M059J (cell line): ENCODE measurements around the gene ATRN. TPM values are rescaled to one million over a fixed set of nuclear protein-coding genes. Genes with fewer than 3 reads are reported as not detected.
"Not testable (repeated sequence)": the region's sequence is repeated elsewhere in the genome, so short reads cannot be mapped to it uniquely, and the experiment has no call there.

Experiments
- DNase-seq: peaks from one replicate; pipeline ENCODE4 v3.0.0-alpha.2; 2012; ENCODE audit warnings: low read depth
- total RNA-seq: library from RNA; depleted of rRNA; stranded (reverse); fragments of >200 nt; shearing (Covaris generic); gene quantifications from 2 replicates; pipeline ENCODE4 v1.2.3, GENCODE V29; 2014

ATRN gene
- total RNA-seq, 1 experiment from 2014 or later: 33.7 TPM

DNA sequence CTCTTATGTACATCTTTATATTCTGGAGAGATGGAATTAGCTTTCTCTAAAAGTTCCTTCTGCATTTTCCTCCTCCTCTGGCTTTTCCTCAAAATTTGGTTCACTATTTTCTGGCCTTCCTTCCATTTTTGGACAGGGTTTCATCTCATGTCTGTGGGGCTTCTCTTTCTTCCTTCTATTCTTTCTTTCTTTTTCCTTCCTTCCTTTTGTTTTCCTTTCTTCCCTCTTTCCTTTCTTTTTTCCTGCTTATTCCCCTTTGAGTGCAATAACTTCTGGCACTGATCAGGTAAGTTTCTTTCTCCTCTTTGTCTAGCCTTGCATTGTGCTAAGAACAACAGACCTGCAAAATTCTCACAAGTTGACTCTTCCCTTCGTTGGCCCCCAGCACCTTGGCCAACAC is 5.5 kb upstream of the ATRN start:
- no peak for DNase-seq

DNA sequence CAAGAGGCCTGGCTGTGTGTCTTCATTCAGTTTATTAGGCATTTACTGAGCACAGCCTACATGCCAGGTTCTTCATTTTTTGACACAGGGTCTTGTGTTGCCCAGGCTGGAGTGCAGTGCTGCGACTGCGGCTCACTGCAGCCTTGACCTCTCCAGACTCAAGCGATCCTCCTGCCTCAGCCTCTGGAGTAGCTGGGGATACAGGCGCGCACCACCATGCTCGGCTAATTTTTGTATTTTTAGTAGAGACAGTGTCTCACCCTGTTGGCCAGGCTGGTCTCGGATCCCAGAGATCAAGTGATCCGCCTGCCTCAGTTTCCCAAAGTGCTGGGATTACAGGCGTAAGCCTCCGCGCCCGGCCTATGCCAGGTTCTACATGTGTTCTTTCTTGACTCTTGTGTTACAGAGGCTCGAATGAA is 601 bp upstream of the ATRN start:
- no peak for DNase-seq

DNA sequence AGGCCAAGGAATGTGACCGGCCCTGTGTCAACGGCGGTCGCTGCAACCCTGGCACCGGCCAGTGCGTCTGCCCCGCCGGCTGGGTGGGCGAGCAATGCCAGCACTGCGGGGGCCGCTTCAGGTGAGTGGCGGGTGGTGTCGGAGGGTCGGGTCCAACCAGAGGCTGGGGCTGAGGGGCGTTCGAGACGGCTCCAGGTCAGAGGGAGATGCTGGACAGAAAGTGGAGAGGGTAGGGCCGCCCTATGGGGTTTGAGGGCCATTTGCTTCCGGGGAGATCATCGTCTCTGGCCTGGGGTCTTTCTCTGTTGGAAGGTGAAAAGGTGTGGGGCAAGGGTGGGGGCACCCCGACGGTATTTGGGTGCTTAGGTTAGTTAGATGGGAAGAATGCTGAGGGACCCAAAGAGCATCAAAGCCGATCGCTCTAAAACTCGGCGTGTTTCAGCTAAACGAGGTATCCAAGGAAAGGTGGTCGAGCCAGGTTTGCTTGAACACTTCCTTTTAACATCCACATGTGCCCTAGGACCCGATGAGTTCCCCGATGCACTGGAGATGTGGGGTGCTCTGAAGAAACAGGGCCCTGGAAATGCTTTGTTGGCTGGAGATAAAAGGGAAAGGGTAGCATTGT is 691 bp downstream of the ATRN start:
- no peak for DNase-seq

DNA sequence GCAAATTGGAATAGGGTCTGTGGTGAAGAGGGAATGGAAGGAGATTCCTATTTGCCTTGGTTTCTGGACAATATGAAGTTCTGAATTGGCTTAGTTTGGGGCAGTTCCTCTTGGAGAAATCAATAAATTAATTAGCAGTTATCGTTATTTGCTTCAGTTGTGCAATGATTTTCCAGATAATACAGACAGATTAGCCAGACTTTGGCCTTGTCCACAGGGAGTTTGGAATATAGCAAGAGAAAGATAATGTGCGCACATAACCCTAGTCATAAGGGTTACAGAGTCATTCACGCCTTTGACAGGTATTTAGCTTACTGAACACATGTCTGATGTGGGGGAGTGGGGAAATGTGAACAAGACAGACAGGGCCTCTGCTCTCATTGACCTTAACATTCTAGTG is 1.3 kb downstream of the ATRN start:
- no peak for DNase-seq

DNA sequence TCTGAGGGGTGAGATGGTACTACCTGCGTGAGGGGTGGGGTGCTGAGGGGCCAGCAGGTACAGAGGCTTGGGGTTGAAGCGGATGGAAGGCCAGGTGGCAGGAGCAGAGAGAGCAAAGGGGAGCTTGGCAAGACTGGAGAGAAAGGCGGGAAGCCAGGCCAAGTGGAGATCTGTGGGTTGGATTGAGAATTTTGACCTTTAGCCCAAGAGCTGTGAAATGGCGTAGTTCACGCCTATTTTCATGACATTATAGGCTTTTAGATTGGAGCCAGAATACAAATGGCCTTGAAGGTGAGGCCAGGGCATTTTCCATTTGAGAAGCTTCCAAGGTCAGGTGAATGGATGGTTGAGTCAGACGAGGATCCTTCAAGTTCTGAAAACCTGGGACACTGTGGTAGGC is 2.5 kb downstream of the ATRN start:
- DNase-seq: no peak

DNA sequence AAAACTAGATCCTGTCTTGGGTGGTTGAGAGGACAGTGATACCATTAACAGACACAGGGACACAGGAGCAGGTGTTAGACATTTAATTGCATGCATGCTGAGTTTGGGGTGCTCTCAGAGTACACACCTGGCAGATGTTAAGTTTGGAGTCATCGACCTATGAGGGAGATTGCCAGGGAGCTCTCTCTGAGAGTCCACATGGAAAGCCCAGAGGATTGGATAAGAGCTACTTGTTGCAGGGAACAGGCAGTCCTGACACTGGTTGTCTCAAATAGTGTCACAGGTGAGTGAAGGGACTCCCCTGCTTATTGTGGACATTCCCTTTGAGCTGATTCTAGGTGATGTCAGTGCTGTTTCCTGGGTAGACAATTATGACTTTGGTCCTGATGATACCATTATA is 3.1 kb downstream of the ATRN start:
- DNase-seq: no peak

DNA sequence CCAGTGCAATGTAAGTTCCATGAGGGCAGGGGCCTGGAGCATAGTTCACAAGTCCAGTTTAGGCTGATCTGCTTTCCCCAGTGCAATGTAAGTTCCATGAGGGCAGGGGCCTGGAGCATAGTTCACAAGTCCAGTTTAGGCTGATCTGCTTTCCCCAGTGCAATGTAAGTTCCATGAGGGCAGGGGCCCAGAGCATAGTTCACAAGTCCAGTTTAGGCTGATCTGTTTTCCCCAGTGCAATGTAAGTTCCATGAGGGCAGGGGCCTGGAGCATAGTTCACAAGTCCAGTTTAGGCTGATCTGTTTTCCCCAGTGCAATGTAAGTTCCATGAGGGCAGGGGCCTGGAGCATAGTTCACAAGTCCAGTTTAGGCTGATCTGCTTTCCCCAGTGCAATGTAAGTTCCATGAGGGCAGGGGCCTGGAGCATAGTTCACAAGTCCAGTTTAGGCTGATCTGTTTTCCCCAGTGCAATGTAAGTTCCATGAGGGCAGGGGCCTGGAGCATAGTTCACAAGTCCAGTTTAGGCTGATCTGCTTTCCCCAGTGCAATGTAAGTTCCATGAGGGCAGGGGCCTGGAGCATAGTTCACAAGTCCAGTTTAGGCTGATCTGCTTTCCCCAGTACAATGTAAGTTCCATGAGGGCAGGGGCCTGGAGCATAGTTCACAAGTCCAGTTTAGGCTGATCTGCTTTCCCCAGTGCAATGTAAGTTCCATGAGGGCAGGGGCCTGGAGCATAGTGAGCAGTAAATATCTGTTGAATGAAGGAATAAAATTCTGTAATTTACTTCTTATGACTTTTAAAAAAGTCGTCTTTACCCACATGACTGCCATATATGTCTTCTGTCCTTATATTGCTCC is 6.4 kb downstream of the ATRN start:
- DNase-seq: not testable (repeated sequence)

DNA sequence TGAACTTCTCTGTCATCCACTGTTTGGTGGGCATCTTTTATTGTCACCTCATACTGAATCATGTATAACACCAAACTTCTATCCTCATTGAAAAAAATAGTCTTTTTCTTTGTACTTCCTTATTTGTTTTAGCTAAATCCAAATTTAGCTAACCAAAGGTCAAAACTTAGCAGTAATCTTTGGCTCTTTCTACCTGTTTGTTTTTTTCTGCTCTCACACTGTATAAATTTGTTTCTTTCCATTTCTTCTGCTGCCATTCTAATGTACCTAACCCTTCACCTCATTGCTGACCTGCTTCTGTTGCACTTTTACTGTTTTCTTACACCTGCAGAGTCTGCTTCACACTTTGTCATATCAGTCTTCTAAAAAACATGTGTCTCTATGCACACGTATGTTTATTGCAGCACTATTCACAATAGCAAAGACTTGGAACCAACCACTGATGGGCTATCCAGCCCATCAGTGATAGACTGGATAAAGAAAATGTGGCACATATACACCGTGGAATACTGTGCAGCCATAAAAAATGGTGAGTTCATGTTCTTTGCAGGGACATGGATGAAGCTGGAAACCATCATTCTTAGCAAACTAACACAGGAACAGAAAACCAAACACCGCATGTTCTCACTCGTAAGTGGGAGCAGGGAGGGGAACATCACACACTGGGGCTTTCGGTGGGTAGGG is 7.2 kb downstream of the ATRN start:
- no peak for DNase-seq

DNA sequence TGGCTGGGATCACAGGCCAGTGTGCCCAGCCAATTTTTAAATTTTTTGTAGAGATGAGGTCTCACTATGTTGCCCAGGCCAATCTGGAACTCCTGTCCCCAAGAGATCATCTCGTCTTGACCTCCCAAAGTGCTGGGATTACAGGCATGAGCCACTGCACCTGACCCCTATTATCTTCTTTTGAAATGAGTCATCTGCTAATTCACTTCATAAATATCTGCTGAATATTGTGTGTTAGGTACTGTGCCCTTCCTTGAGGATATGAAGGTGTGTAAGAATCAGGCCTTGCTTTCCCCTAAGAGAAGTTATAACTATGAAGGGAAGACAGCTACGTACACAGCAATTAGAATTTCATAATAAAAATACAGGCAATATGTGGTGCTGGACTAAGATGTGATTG is 8.2 kb downstream of the ATRN start:
- DNase-seq: no peak

DNA sequence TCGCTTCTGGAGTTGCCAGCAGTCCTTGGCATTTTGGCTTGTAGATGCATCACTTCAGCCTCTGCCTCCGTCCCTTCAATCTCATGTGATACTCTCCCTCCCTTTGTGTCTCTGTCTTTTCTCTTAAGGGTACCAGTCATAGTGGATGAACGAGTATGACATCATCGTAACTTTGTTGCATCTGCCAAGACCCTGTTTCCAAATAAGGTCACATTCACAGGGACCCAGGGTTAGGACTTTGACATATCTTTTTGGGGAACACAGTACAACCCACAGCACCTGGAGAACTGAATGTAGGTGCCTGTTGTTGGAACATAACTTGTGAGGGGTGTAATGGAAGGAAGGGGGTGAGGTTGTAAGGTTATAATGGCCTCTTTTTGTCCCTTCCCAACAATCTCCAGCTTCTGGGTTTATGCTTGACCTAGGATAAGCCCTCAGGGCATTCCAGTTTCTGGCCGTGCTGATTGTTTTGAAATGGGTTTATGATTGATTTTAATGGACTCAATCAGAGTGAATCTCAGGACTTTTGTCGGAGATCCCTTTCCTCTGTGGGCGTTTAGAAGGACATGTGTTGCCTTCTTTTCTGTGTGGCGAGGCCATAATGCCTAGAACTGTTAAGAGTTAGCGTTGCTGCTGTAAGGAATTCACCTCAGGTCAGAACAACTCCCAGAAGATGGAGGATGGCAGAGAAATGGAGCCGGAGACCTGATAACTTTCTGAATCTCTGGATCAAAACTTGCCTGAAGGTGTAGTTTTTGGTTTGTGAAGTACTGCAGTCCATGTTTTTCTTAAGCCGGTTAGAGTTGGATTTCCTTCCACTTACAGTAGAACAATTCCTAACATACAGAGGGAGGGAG is 9.2 kb downstream of the ATRN start:
- DNase-seq: no peak

DNA sequence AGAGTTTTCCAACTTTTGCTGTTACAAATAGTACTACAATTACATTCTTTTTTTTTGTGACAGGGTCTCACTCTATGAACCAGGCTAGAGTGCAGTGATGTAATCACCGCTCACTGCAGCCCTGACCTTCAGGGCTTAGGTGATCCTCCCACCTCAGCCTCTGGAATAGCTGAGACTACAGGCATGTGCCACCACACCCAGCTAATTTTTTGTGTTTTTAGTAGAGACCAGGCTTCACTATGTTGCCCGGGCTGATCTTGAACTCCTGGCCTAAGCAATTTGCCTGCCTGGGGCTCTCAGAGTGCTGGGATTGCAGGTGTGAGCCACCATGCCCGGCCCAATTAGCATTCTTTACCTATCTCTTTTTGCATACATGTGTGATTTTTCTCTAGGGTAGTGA is 12.5 kb downstream of the ATRN start:
- no peak for DNase-seq

DNA sequence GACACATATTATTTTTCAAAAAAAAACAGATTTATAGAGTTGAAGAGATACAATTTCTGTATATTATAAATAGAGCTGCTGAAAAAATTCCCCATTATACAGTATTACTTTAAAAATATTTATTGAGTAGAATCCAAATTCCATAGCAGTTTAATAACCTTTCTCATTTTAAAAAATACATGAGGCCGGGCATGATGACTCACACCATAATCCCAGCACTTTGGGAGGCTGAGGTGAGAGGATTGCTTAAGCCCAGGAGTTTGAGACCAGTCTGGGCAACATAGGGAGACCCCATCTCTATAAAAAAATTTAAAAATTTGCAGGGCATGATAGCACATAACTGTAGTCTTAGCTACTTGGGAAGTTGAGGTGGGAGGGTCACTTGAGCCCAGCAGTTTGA is 13.0 kb downstream of the ATRN start:
- peak; percentile 47 for DNase-seq

DNA sequence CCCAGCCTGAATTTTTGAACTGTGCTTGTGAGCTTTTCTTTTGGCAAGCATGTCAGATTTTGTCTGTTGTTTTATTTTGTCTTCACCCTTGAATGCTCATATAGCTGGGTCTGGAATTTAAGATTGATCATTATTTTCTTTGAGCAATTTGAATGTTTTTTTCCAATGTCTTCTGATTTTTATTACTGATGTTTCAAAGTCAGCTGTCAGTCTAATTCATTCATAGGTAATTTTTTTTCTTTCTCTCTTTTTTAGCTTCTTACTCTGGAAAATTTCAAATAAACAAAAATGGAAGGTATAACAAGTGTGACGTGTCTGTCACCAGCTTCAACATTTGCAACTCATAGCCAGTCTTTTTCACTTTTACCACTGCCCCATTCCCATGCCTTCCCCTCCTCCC is 15.1 kb downstream of the ATRN start:
- no peak for DNase-seq

DNA sequence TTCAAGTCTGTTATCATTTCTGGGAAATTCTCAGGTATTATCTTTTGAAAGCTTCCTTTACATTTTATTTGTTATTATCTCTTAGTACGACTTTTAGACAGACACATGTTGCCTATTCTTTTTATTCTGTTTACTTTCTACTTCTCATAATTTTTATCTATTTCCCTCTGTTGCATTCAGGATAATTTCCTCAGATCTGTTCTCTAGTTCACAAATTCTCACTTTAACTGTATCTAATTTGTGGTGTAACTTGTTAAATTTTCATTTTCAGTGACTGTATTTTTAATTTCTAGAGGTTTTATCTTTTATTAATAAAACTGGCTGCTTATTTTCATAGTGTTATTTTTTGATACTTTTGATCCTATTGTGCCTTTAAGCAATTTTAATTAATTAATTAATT is 16.0 kb downstream of the ATRN start:
- no peak for DNase-seq

DNA sequence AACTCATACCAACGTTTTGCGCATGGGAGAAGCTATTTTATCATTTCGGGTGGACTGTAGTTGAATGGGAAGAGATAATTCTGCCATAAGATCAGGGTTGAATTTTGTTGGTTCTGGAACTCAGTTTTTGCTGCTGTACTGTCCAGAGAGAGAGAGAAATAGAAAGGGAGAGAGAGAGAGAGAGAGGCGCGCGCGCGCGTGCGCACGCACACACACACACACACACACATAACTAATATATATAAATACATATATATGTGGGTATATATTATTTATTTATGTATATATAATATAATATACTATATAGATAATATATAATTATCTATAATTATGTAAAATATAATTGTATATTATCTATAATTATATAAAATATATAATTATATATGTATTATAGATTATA is 21.9 kb downstream of the ATRN start:
- no peak for DNase-seq

DNA sequence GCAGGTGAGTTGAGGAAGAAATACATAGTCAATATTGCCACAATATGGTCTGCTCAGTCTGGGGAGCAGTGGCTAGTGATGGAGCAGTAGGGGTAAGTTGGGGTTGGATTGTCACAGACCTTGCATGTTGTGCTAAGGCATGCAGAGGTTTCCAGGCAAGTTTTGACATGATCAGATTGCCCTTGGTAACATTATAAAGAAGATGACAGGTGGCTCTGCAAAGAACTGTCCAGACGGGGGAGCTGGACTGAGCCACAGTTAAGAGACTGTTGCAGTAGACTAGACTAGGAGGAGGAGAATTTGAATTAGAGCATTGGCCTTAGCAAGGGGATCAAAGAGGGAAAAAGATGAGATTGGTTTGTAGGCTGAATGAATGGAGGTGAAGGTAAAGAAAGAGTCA is 23.4 kb downstream of the ATRN start:
- DNase-seq: no peak

DNA sequence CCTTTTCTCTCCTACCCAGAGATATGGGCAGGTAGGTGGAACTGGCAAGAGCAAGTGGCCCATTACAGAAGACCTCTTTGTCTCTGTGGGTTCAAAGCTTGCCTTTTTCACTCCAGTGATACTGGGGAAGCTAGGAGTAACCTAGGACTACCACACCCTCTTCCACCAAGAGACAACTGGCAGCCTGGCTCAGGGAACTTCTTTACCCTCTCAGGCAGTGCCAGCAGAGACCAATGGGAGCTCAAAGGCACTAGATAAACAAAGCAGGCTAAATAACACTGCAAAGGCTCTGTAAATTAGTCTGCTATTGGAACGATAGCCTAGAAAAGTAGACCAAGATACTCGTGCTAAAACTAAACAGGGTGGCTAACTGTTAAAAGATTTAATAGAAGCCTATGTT is 32.1 kb downstream of the ATRN start:
- DNase-seq: no peak

DNA sequence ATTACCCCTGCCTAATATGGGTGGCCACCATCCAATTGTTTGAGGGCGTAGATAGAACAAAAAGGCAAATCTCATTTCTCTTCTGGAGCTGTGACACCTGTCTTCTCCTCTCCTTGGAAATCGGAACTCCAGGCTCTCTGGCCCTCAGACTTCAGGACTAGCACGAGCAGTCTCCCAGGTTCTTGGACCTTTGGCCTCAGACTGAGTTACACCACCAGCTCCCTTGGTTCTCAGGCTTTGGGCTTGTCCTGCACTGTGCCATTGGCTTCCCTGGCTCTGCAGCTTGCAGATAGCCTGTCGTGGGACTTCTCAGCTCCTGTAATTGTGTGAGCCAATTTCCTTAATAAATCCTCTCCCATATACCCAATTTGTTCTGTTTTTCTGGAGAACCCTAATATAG is 34.3 kb downstream of the ATRN start:
- no peak for DNase-seq

DNA sequence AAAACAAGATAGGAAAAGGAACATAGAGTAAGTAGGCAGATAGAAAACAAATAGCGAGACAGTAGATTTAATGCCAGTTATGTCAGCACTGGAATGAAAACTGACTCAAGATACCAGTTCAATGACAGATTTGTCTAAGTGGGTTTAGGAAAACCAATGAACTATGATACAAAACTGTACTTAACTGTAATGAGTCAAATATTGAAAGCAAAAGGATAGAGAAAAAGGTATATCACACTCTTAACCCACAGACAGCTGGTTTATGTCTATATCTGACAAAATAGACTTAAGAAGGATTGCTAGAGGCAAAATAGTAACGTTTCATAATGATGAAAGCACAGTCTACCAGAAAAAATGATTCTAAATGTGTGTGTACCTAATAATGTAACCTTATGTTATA is 38.2 kb downstream of the ATRN start:
- DNase-seq: no peak

DNA sequence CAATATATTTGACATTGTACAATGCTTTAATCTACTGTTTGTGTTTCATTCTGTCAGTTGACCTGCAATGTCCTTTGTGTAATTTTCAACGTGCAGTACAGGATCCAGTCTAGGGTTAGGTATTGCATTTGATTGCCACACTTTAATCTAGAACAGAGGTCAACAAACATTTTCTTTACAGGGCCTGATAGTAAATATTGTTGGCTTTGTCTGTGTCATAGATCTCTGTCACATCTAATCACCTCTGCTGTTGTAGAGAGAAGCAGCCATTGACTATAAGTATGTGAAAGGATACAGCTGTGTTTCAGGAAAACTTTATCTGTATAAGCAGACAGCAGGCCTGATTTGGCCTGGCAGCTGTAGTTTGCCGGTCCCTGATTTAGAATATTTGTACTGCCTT is 39.3 kb downstream of the ATRN start:
- no peak for DNase-seq

DNA sequence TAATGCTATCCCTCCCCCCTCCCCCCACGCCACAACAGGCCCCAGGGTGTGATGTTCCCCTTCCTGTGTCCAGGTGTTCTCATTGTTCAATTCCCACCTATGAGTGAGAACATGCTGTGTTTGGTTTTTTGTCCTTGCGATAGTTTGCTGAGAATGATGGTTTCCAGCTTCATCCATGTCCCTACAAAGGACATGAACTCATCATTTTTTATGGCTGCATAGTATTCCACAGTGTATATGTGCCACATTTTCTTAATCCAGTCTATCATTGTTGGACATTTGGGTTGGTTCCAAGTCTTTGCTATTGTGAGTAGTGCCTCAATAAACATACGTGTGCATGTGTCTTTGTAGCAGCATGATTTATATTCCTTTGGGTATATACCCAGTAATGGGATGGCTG is 41.4 kb downstream of the ATRN start:
- DNase-seq: not testable (repeated sequence)

DNA sequence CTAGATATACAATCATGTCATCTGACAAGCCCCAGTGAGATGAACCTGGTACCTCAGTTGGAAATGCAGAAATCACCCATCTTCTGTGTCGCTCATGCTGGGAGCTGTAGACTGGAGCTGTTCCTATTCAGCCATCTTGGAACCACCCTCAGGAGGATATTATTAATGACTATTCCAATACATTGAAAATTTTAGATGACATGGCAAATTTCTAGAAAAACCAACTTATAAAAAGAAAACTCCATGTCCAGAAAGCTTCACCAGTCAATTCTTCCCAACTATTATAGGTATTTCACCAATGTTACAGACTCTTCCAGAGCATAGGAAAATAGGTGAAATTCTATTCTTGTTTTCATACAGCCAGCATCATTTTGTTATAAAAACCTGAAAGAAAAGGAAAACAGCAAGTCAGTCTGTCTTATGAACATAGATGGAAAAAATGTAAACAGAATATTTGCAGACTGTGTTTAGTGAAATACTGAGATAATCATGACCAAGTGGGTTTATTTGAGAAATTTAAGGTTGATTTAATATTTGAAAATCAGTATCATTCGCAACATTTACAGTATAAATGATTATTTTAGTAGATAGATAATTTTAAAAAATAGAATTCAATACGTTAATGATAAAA is 43.3 kb downstream of the ATRN start:
- DNase-seq: no peak
